Neural cell (in vitro differentiated cells): ENCODE data around the gene HDAC4. TPM values are rescaled to one million over a fixed set of nuclear protein-coding genes. Genes with fewer than 3 reads are reported as not detected.

Experiments used
- H2AFZ ChIP-seq: fragments of 200-600, 300-800 bp; sonication (generic), shearing (Covaris generic); 2 replicates; pipeline ENCODE4 v1.6.0; 2014; ENCODE audit warnings: low read depth, mild to moderate bottlenecking, antibody characterized with exemption, low read length, moderate library complexity
- H3F3A ChIP-seq: fragments of 200-600 bp; shearing (Covaris generic); 2 replicates; pipeline ENCODE4 v1.6.1; 2016; ENCODE audit warnings: mild to moderate bottlenecking, moderate library complexity, mixed read lengths, antibody characterized with exemption, low read length; ENCODE audit not compliant: insufficient read depth, poor library complexity, severe bottlenecking
- H3K27ac ChIP-seq: fragments of 200-600, 300-800 bp; sonication (generic), shearing (Covaris generic); 2 replicates; pipeline ENCODE4 v1.5.1; 2014; ENCODE audit warnings: mild to moderate bottlenecking, low read length, moderate library complexity
- H3K27me3 ChIP-seq: fragments of 300-800, 200-600 bp; sonication (generic), shearing (Covaris generic); 2 replicates; pipeline ENCODE4 v1.6.0; 2014; ENCODE audit warnings: mild to moderate bottlenecking, low read depth, low read length, moderate library complexity; ENCODE audit not compliant: insufficient read depth
- H3K36me3 ChIP-seq: fragments of 300-800, 200-600 bp; sonication (generic), shearing (Covaris generic); 2 replicates; pipeline ENCODE4 v1.5.1; 2014; ENCODE audit warnings: mild to moderate bottlenecking, antibody characterized with exemption, low read length, moderate library complexity; ENCODE audit not compliant: insufficient read depth
- H3K4me2 ChIP-seq: fragments of 300-800, 200-600 bp; sonication (generic), shearing (Covaris generic); 2 replicates; pipeline ENCODE4 v1.6.0; 2014; ENCODE audit warnings: mild to moderate bottlenecking, low read length
- H3K4me3 ChIP-seq: fragments of 300-800, 200-600 bp; sonication (generic), shearing (Covaris generic); 2 replicates; pipeline ENCODE4 v1.5.1; 2014; ENCODE audit warnings: mild to moderate bottlenecking, low read length, moderate library complexity
- H3K79me2 ChIP-seq: fragments of 200-600 bp; shearing (Covaris generic); replicated peaks from 2 replicates; pipeline ENCODE4 v1.6.0; 2014; ENCODE audit warnings: mild to moderate bottlenecking, low read length, moderate library complexity; ENCODE audit not compliant: insufficient read depth
- H3K9ac ChIP-seq: fragments of 300-800, 200-600 bp; sonication (generic), shearing (Covaris generic); 2 replicates; pipeline ENCODE4 v1.6.1; 2016; ENCODE audit warnings: mild to moderate bottlenecking, low read length, mixed read lengths
- H3K9me2 ChIP-seq: fragments of 200-600 bp; shearing (Covaris generic); 2 replicates; pipeline ENCODE4 v1.6.1; 2016; ENCODE audit warnings: mild to moderate bottlenecking, low read length, mixed read lengths; ENCODE audit not compliant: insufficient read depth
- H3K9me3 ChIP-seq: fragments of 200-600, 300-800 bp; sonication (generic), shearing (Covaris generic); 2 replicates; pipeline ENCODE4 v1.6.1; 2016; ENCODE audit warnings: mild to moderate bottlenecking, mixed run types, low read length, moderate library complexity, mixed read lengths
- H4K20me1 ChIP-seq: fragments of 200-600 bp; shearing (Covaris generic); 2 replicates; pipeline ENCODE4 v1.6.1; 2016; ENCODE audit warnings: mild to moderate bottlenecking, mixed run types; ENCODE audit not compliant: insufficient read depth
- CTCF ChIP-seq: fragments of 450-650 bp; IDR thresholded peaks from 2 replicates; pipeline ENCODE4 v1.5.1; 2014; ENCODE audit warnings: antibody characterized with exemption, mild to moderate bottlenecking, moderate library complexity; ENCODE audit not compliant: poor library complexity, severe bottlenecking
- EP300 ChIP-seq: fragments of 450-650 bp; conservative IDR thresholded peaks from 2 replicates; pipeline ENCODE4 v1.6.1; 2014; ENCODE audit warnings: antibody characterized with exemption, mild to moderate bottlenecking, moderate library complexity; ENCODE audit not compliant: poor library complexity, severe bottlenecking
- EZH2 ChIP-seq: fragments of 200-600, 300-800 bp; shearing (Covaris generic), sonication (generic); IDR thresholded peaks from 2 replicates; pipeline ENCODE4 v1.6.1; 2014; ENCODE audit warnings: antibody characterized with exemption, low read length, borderline replicate concordance, mild to moderate bottlenecking; ENCODE audit not compliant: insufficient read depth, poor library complexity, severe bottlenecking
- MXI1 ChIP-seq: fragments of 450-650 bp; conservative IDR thresholded peaks from 2 replicates; pipeline ENCODE4 v1.6.1; 2014; ENCODE audit warnings: antibody characterized with exemption, mild to moderate bottlenecking; ENCODE audit not compliant: poor library complexity, severe bottlenecking
- POLR2AphosphoS5 ChIP-seq: IDR thresholded peaks from 2 replicates; pipeline ENCODE4 v1.6.1; 2012
- RAD21 ChIP-seq: fragments of 450-650 bp; conservative IDR thresholded peaks from 2 replicates; pipeline ENCODE4 v1.6.1; 2014; ENCODE audit warnings: antibody characterized with exemption, mild to moderate bottlenecking, moderate library complexity
- REST ChIP-seq: IDR thresholded peaks from 2 replicates; pipeline ENCODE4 v1.6.1; 2012; ENCODE audit warnings: borderline replicate concordance
- SMC3 ChIP-seq: fragments of 450-650 bp; conservative IDR thresholded peaks from 2 replicates; pipeline ENCODE4 v1.6.1; 2014; ENCODE audit warnings: antibody characterized with exemption, mild to moderate bottlenecking, moderate library complexity; ENCODE audit not compliant: poor library complexity
- TAF1 ChIP-seq: IDR thresholded peaks from 2 replicates; pipeline ENCODE4 v1.6.1; 2012; ENCODE audit warnings: low read depth
- polyA plus RNA-seq: library from polyadenylated mRNA; depleted of rRNA; stranded (reverse); fragments of >200 nt; gene quantifications from 2 replicates; pipeline ENCODE4 v1.2.3, GENCODE V29; 2014

Gene HDAC4
- polyA plus RNA-seq, 1 donor from 2014 or later: 3.4 TPM

GRCh38 chr2:239144713-239144999, 256.2 kb downstream of the HDAC4 start:
- H3K36me3 ChIP-seq: no peaks in the 10 kb centered on the region
- H4K20me1 ChIP-seq: no peaks in the 10 kb centered on the region
- H3K79me2 ChIP-seq: no peaks in the 10 kb centered on the region
- no peaks in the 10 kb centered on the region for H3K9me2 ChIP-seq
- H3K27me3 ChIP-seq: no peaks in the 10 kb centered on the region
- H3K4me2 ChIP-seq: no peak overlapping the region
- H2AFZ ChIP-seq: no peak overlapping the region
- no peaks in the 10 kb centered on the region for H3F3A ChIP-seq
- no peaks in the 10 kb centered on the region for H3K9me3 ChIP-seq
- TF ChIP-seq SMC3: no peak
- no peak for TF ChIP-seq EP300
- TF ChIP-seq RAD21: no peak
- no peak for TF ChIP-seq EZH2
- TF ChIP-seq REST: no peak
- no peak for TF ChIP-seq CTCF
- no peak for TF ChIP-seq TAF1
- no peak for TF ChIP-seq MXI1
- TF ChIP-seq POLR2AphosphoS5: no peak
- H3K4me3 ChIP-seq: no peak overlapping the region
- H3K9ac ChIP-seq: no peak overlapping the region
- H3K27ac ChIP-seq: no peak overlapping the region

GRCh38 chr2:239143858-239144712, 256.7 kb downstream of the HDAC4 start:
- Histone ChIP-seq H3K79me2 (no peaks in the 10 kb centered on the region), H4K20me1 (no peaks in the 10 kb centered on the region), H3K9ac (no peak overlapping the region), H3F3A (no peaks in the 10 kb centered on the region), H3K4me2 (no peak overlapping the region), H3K9me3 (no peaks in the 10 kb centered on the region), H3K36me3 (no peaks in the 10 kb centered on the region), H3K9me2 (no peaks in the 10 kb centered on the region), H2AFZ (no peak overlapping the region), H3K27me3 (no peaks in the 10 kb centered on the region), H3K4me3 (no peak overlapping the region), H3K27ac (no peak overlapping the region)
- TF ChIP-seq TAF1 (no peak), RAD21 (peak; percentile 75), SMC3 (peak; percentile 84), CTCF (peak; percentile 74), POLR2AphosphoS5 (no peak)
